NCI-H128 (cell line): ENCODE results near the gene A3GALT2.

Experiments used
- DNase-seq: peaks from one replicate; lab custom pipeline; 2025; ENCODE audit not compliant: unreplicated experiment; lab: John Stamatoyannopoulos, UW

A3GALT2 gene

GRCh38 chr1:33332357-33332789 lies 11.5 kb upstream of the A3GALT2 start:
- no peak for DNase-seq

GRCh38 chr1:33331444-33332356 lies 10.8 kb upstream of the A3GALT2 start:
- DNase-seq = no peak

GRCh38 chr1:33330906-33331305 lies 10.0 kb upstream of the A3GALT2 start:
- DNase-seq = no peak

GRCh38 chr1:33330361-33330890 lies 9.5 kb upstream of the A3GALT2 start:
- DNase-seq = no peak

GRCh38 chr1:33329600-33330305 lies 8.9 kb upstream of the A3GALT2 start:
- no peak for DNase-seq

- no peak for DNase-seq
These were observed 7.9 kb upstream of the A3GALT2 start for GRCh38 chr1:33328817-33329216.

GRCh38 chr1:33327587-33328325 lies 6.9 kb upstream of the A3GALT2 start:
- no peak for DNase-seq

GRCh38 chr1:33326785-33327184 lies 5.9 kb upstream of the A3GALT2 start:
- DNase-seq = no peak

- DNase-seq = no peak
These were observed 4.0 kb upstream of the A3GALT2 start for GRCh38 chr1:33324677-33325575.

- DNase-seq = no peak
These were observed 3.0 kb upstream of the A3GALT2 start for GRCh38 chr1:33323663-33324477.

GRCh38 chr1:33322870-33323585 lies 2.1 kb upstream of the A3GALT2 start:
- DNase-seq = no peak

- no peak for DNase-seq
These were observed 1.2 kb upstream of the A3GALT2 start for GRCh38 chr1:33322109-33322508.

- no peak for DNase-seq
These were observed 280 bp upstream of the A3GALT2 start for GRCh38 chr1:33321178-33321577.

- DNase-seq = no peak
These were observed 814 bp downstream of the A3GALT2 start for GRCh38 chr1:33319949-33320618.

- DNase-seq = no peak
These were observed 1.5 kb downstream of the A3GALT2 start for GRCh38 chr1:33319186-33319948.

- DNase-seq = no peak
These were observed 3.0 kb downstream of the A3GALT2 start for GRCh38 chr1:33317946-33318345.

GRCh38 chr1:33317354-33317753 lies 3.5 kb downstream of the A3GALT2 start:
- DNase-seq = no peak
